Brain pericyte (primary cell): Measurements from ENCODE around the gene PDCL3.

Experiments used
- DNase-seq: peaks from one replicate; pipeline ENCODE4 v3.0.0-alpha.2; 2012; ENCODE audit warnings: low read depth, low spot score

The PDCL3 gene

DNA sequence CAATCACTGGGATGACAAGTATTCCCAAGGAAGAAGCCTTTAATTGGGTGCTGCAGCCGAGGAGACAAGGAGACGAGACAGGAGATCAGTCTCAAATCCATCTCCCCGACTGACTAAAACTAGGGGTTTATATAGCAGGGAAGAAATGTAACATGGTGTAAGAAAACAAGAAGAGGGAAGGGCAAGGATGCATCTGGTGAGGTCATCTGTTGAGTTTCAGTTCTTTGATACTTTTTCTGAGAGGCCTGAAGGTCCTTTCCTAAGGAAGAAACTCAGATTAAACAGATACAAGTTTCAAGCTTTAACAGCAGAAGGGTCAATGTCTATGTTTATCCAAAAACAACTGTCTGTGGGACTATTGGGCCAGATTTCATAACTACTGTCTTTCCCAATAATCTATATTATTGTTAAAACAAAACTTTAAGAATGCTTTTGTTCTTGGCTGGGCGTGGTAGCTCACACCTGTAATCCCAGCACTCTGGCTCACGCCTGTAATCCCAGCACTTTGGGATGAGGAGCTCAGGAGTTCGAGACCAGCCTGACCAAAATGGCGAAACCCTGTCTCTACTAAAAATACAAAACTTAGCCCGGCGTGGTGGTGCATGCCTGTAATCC lies 2.5 kb upstream of the PDCL3 start:
- no peak for DNase-seq

DNA sequence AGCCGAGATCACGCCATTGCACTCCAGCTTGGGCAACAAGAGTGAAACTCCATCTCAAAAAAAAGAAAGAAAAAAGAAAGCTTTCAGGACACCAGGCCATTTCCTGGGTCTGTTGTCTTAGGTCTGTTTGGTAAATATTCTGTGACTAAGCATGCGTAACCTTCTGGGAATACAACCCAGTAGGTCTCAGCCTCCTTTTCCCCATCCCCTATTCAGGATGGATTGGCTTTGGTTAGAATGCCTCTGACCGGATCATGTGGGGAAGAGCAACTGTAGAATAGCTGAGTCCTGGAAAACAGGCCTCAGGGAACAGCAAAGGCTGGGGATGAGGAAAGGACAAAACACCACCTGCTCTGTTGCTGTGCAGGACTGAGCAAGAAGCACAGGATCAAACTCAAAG lies 1.6 kb upstream of the PDCL3 start:
- no peak for DNase-seq

DNA sequence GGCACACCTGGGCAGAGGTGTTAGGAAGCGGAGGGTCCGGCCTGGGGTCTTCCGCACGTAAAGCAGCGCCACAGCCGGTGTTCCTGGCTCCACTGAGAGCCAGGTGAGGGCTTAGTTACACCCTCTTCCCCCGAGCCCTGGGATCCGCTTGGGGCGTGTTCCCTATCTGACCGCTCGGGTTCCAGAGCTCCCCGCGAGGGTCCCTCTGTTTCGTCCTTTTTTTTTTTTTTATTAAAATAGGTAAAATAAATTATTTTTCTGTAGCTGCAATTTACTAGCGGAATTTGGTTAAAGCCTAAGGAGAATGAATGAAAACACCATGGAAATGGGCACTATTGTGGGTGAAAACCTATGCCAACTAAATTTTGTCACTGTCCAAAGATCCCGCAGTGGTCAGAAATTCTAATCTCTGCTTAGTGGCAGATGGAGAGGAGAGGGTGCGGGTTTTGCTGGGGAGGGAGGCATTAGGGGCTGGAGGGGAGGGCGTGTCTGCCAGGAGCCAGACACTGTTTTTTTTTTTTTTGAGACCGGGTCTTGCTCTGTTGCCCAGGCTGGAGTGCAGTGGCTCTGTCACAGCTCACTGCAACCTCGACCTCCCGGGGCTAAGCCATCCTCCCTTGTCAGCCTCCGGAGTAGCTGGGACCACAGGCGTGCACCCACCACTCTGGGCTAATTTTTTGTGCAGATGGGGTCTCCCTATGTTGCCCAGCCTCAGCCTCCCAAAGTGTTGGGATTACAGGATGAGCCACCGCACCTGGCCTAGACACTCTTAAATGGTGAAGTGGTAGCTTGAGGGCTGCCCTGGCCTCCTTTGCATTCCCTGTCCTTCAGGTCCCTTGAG lies 834 bp downstream of the PDCL3 start:
- DNase-seq, result no peak

DNA sequence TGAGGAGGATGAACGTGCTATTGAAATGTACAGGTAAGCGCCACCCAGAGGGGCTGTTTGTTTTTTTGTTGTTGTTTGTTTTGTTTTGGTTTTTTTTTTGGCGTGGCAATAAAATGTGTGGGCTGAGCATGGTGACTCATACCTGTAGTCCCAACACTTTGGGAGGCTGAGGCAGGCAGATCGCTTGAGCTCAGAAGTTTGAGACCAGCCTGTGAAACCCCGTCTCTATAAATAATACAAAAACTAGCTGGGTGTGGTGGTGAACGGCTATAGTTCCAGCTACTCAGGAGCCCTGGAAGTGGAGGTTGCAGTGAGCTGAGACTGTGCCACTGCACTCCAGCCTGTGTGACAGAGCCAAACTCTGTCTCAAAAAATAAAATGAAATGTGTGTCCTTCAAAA lies 6.2 kb downstream of the PDCL3 start:
- no peak for DNase-seq

DNA sequence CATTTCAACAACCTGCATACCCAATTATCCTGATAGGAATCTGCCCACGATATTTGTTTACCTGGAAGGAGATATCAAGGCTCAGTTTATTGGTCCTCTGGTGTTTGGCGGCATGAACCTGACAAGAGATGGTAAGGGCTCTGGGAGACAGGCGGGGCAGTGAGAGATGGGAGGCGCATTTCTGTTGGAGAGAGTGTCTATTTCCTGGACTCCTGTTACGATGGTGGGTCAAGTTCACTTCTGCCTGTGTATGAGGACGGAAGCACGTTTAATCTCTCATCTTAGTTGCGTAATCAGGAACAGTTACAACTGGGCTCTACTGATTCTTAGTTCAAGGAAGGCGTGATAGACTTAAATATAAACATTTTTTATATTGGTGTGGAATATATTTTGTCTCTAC lies 8.9 kb downstream of the PDCL3 start:
- no peak for DNase-seq

DNA sequence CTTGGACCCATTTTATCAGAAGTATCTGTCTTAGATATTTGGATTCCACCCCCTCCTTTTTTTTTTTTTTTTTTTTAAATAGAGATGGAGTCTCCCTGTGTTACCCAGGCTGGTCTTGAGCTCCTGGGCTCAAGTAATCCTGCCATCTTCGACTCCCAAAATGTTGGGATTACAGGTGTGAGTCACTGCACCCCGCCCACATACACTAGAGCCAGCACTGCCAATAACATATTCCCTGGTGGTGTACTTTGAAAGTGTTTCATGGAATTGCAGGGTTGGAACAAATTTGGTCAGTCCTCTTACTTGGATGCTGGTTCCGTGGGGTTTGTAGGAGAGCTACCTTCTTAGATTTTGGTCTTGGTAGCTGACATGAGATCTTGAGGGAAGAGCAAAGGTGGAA lies 15.0 kb downstream of the PDCL3 start:
- no peak for DNase-seq

DNA sequence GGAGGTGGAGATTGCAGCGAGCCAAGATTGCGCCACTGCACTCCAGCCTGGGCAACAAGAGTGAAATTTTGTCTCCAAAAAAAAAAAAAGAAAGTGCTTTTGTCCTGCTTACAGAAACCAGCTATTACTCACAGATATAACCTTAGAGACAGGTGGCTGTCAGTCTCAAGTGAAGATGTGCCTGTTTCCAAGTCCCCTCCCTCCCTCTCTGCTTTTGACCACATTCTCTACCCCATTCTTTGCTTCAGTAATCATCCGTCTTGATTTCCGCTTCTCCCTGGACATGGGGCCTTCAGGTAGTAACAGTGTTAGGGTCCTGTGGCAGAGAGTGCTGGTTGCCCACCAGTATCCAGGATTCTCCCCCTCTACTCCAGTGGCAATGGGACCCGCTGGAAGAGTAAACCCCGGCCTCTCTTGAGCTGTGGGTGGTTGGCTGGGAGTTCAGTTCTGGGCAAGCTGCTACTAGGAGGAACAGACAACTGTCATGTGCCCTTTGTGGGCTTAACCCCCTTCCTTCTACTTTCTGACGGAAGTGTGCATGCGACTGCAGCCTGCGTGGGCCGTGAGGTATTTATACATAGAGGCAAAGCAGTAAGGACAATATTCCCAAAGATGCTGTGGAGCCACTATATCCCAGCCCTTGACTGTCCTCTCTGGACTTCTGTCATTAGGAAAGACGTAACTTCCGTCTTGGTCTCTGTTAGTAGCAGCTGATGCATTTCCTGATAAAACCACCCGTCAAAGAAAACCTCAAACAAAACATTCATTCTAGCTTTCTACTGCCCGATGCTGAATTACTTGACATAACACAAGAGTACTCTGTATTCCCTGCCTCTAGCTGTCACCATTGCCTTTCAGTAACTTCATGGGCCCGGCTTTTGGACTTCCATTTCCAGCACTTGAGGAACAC lies 17.8 kb downstream of the PDCL3 start:
- DNase-seq, result no peak

DNA sequence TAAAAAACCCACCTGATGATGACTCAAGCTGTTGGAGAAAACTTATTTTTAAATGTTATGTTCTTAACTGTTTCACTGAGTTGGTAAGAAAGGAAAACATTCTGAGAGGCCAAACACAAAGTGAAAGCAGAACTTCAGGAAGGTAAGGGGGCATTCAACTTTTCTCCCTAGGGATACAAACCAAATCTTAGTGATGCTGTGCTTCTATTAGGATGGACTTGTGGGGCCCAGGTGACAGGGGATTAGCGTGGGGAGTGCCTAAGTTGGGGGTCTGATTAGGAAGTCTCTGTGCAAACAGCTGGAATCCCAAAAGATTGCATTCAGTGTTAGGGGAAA lies 18.5 kb downstream of the PDCL3 start:
- no peak for DNase-seq

DNA sequence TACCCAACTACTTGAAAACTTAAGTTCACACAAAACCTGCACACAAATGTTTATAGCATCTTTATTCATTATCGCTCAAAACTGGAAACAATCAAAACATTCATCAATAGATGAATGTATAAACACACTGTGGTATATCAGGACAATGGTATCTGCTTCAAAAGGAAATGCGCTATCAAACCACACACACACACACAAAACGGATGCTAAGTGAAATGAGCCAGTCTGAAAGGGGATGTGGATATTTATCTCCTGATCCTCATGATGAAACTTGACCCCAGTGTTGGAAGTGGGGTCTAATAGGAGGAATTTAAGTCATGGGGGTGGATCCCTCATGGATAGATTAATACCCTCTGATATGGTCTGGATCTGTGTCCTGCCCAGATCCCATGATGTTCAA lies 22.0 kb downstream of the PDCL3 start:
- DNase-seq, result no peak

DNA sequence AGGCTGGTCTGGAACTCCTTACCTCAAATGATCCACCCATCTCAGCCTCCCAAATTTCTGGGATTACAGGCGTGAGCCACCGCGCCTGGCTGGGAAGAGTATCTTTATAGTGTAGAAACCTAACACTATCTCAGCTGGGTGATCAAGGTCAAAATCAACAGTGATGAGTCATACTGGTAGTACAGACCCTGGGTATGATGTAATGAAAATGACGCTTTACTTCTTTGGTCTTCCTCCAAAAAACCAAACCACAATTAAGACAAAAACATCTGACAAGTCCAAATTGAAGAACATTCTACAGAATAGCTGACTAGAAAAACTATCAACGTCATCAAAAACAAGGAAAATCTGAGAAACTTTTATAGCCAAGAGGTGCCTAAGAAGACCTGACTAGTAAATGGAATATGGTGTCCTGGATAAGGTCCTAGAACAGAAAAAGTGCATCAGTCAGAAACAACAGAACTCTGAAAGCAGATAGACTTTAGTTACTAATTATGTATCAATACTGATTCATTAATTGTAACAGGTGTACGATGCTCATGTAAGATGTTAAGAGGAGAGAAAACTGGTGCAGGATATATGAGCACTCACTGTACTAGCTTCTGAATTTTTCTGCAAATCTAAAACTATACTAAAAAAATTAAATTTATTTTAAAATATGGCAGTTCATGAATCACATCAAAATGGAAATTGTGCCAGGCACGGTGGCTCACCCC lies 25.4 kb downstream of the PDCL3 start:
- no peak for DNase-seq

DNA sequence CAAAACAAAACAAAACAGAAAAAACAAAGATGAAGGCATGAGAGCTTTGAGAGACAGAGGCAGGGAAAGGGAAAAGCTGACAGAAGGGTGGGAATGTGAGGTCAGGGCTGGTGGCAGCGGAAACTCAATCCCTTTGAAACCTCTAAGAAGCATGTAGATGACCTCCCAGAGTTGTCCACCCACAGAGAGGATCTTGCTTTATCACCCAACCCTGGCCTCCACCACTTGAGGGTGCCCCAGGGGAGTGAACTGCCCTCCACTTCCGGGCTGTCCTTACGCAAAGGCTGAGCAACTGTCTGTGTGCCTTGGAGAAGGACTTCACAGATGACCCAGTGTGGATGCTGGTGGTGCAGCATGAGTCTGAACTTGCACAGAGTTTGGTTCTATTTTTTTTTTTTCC lies 26.7 kb downstream of the PDCL3 start:
- DNase-seq, result no peak

DNA sequence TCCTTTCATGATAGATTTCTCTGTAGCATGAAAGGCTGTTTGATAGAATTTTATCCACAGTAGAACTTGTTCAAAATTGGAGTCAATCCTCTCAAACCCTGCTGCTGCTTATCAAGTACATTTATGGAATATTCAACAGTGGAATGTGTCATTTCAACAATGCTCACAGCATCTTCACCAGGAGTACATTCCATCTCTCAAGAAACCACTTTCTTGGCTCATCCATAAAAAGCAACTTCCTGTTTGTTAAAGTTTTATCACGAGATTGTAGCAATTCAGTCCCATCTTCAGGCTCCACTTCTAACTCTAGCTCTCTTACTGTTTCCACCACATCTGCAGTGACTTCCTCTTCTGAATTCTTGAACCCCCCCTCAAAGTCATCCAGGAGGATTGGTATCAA lies 29.4 kb downstream of the PDCL3 start:
- no peak for DNase-seq

DNA sequence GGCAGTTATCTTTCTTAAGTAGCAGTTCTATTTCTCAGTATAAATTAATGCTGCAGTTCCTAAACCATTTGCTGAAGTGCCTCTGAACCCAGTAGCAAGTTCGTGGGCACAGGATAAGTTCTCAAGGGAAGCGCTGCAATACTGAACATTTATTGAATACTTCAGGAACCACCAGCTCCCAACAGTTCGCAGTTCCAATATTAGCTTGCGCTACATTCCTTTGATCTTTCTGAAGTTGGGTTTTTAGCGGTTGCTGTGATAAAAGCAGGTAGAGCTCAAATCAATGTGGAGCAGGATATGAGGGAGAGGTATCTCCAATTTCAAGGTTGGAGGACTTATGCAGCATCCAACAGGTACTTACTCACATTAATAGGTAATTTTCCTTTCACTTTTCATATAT lies 33.7 kb downstream of the PDCL3 start:
- DNase-seq, result no peak

DNA sequence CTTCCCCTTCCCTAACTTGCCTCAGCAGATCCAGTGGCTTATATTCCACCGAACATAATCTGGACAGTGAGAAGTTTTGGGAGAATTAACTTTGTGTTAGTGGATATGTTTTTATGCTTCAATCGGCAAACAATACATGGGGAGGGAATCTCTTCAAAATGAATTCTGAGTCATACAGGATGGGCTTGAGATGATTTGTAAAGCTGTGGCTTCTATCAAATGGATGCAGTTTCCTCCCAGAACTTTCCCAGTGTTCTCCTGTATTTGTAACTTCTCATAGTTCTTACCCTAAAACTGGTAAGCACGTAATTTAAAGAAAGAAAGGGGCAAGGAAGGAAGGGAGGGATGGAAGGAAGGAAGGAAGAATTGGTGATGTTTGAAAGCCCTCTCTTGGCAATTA lies 36.8 kb downstream of the PDCL3 start:
- no peak for DNase-seq

DNA sequence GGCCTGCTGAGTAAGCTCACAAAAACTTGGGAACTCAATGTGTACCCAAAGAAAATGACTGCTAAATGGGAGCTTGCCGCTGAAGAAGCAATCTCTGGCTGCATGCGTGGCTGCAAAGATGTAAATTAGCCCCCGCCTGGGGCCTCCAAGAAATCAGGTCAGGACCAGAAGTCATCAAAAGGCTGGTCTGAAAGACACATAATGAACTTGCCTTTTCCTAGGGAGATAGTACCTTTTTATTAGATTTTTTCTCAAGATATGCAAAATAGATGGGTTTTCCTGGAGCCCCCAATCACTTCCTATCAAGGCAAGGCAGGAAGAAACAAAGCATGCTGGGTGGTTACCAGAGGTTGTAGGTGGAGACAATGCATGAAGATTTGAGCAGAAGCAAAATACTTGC lies 38.9 kb downstream of the PDCL3 start:
- DNase-seq, result no peak

DNA sequence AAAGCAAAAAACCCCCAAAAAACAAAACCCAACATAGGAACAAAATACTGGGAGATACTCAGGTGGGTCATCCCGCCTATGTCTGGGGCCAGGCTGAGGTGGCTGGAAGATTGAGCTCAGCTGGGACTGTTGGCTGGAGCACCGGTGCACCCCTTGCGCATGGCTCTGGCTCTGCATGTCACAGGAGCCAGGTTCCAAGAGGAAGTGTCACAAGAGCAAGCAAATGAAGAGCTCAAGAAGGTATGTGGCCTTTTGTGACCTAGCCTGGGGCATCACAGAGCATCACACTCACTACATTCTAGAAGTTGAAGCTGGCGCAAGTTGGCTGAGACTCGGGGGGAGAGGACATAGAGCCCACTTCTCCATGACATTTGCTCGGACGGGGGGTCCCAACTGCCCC lies 40.6 kb downstream of the PDCL3 start:
- DNase-seq, result no peak

DNA sequence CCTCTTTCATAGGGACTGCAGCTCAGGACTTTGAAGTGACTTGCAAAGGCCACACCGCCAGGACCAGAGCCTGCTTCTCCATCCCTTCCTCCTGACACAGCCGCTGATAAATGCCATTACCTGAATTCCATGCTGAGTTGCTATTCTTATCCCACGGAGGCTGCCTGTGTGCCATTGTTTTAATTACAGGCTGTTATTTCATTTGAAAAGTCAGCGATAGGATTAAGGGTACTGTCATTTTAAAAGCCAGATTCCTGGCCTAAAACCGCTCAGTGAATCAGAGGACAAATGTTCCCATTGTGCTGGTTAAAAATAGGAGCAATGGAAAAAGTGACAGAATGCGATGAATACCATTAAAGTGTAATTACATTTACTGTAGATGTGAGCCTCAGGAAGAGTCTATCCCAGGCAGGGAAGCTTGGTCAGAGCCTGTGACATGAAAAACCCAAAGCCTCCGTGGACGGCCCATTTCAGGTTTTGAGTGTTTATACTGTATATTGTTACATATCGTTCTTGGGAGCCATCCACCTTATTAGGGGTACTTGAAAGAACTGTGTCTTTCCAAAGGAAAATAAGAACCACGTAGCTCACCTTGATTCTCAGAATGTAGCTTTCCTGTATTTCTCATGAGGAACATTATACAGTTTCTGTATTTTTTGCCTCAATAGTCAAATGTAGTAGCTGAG lies 41.3 kb downstream of the PDCL3 start:
- DNase-seq, result no peak

DNA sequence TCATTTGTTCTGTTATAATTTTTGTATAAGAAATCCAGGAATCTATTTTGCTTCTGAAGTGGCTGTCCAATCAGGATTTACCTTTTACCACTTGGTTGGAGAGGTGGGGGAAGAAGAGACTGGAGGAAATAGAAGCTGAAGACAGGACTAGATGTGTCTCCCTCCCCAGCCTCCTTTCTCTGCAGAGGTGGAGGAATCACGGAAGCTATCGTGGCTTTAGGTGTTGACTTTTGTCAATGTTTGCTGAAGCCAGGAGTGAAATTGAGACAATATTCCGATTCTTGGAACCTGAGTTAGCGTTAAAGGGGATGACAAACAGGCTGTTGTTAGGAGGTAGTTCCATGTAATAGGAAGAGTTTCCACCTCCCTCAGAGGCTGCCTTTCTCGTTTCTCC lies 43.5 kb downstream of the PDCL3 start:
- no peak for DNase-seq

DNA sequence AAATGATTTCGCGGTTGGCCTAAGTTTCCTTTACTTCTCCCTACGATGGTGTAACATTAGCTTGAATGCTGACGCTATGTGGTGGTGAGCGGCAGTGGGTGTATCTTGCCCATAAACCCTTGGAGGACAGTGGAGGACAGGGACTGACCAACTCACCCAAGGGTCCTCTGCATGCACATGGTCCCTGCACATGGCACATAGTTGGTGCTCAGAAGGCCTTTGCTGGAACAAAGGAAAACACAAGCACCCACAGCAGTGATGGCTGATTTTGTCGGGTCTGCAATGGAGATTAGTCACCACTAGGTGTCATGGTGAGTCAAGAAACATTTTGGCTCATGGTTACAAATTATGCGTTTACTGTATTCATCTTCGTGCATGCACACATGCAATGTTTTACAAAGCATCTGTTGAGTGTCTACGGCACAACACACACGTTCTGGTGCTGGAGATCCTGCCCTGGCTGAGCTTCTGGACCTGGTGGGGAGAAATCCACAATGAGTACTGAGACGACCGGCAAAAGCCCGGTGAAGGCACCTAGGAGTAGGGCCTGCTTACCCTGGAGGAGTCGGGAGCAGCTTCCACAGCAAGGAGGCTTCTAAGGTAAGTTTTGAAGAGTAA lies 44.0 kb downstream of the PDCL3 start:
- no peak for DNase-seq

DNA sequence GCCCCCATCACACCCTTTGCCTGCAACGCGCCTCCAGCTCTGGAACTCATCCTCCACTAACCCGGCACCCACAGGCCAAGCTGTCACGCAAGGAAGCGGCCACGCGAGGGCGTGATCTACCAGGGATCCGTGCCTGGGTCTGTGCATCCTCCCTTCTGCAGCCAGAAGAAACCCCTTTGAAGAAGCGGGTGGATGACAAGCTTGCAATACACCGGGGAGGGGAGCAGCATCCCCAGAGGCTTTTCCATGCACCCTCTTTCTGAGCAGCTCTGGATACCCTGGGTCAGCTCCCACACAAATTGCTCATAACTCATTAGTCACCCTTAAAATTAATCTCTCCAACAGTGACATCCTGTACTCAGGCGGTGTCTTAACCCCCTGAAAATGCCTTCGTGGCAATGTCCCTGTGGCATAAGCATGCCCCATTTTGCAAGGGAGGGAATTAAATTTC lies 47.6 kb downstream of the PDCL3 start:
- DNase-seq, result no peak
